Colon (tissue), 2 donors: ENCODE data around the gene YJEFN3.

ENCODE experiments used
- FAIRE-seq: peaks from 2 replicates; lab custom pipeline; 2012; peaks lifted over from hg19 to GRCh38; lab: Jason Lieb, UNC
- donor health status: control.
- donor health status: control.

Gene YJEFN3

GRCh38 chr19:19498255-19498991 lies 30.3 kb upstream of the YJEFN3 start:
- FAIRE-seq = no peak

DNA sequence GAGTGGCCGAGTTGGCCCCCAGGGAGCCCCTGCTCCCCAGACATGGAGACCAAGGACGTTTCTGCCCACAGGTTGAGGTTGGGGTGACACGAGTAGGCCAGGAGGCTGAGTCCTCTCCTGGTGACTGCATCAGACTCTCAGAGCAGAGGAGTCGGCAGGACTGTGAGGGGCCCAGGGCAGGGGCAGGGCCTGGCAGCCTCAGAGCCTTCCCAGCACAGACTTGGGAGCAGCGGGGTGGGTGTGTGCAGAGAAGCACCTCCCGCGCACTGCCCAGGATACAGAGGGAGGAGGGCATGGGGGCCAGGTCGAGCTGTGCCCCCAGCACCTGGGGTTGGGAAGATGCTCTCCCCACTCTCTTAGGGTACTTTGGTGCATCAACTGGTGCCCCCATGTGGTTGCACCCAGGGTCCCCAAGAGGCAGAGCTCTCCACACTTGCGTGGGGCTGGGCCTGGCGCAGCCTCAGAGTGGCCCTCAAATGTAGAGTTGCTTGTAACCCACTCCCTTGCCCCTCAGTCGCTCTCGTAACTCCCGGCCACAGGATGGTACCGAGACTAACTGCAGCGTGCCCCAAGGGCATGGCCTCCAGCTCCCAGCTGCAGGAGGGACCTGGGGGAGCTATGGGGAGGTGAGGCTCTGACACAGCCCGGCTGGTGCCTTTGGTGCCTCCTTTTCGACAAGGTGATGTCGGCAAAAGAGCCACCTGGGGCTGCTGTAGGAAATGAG lies 29.3 kb upstream of the YJEFN3 start:
- no peak for FAIRE-seq

GRCh38 chr19:19500975-19501644 lies 27.6 kb upstream of the YJEFN3 start:
- FAIRE-seq = no peak

DNA sequence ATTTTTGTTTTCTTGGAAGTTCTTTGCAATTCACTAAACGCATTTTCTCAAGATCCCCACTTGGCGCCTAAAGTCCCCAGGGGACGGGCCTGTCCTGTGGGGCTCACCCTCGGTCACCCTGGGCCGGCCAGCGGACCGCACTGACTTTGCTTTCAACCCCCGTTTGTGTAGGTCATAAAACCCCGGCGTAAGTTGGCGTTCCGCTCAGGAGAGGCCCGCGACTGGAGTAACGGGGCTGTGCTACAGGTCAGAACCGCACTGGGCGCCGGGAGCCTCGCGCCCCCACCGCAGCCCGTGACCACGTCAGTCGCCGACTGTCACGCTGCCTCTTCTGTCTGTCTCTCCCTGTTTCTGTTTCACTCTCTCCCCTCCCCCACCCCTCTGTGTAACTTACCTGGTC lies 26.9 kb upstream of the YJEFN3 start:
- no peak for FAIRE-seq

DNA sequence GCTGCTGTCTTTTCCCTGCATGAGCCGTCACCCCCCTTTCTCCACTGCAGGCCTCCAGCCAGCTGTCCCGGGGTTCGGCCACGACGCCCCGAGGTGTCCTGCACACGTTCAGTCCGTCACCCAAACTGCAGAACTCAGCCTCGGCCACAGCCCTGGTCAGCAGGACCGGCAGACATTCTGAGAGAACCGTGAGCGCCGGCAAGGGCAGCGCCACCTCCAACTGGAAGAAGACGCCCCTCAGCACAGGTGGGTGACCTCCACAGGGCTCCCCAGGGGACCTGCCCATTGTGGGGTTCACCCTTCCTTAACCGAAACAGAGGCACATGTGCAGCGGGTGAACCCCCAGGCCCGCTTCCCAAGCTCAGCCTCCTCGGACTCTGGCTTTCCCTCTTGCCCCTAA lies 26.4 kb upstream of the YJEFN3 start:
- no peak for FAIRE-seq

GRCh38 chr19:19502808-19503602 lies 25.7 kb upstream of the YJEFN3 start:
- no peak for FAIRE-seq

GRCh38 chr19:19504754-19505668 lies 23.7 kb upstream of the YJEFN3 start:
- no peak for FAIRE-seq

DNA sequence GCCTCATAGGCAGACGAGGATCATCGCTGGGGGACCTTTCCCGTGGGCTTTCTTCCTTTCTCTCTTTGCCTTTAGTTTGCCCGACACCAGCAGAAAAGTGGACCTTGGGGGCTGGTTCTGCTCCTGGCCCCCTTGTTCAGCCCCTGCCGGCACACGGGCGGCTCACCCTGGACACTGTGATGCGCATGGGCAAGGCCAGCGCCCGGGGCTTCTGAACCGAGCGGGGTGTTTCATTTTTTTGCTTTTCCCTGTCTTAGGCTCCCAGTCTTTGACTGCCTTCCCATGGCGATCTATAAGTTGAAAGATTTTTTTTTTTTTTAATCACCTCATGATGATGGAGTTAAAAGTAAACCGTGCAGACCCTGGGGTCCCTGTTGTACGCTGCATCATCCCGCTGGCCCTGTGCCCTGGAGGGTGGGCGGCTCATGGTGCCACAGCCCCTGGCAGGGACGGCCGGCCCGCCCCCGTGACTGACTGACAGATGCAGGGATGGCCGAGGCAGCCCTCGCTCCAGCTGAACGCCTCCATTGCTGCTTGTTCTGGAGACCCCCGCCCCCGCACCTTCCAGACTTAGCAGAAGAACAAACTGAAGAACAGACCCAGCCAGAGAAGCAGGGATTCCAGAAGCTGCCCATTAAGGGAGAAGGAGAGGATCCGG lies 22.9 kb upstream of the YJEFN3 start:
- FAIRE-seq = no peak

GRCh38 chr19:19506592-19506991 lies 22.1 kb upstream of the YJEFN3 start:
- no peak for FAIRE-seq

DNA sequence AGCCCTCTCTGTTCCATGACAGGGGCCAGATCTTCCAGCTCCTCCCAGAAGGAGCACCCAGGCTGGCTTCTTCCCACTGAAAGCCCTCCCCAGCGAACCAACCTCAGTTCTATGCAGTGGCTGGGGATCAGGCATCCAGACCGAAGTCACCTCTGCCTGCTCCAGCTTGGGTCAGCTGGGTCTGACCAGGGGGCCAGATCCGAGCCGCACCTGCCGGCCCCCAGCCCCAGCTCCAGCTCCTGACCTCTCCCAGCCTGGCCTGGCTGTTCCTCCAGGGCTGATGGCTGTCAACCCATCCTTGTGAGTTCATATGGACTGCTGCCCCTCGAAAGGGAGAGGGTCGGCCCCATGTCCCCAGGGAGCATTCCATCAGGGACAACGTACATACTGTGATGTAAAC lies 21.4 kb upstream of the YJEFN3 start:
- no peak for FAIRE-seq

GRCh38 chr19:19508217-19508616 lies 20.5 kb upstream of the YJEFN3 start:
- no peak for FAIRE-seq

- no peak for FAIRE-seq
These were observed 18.3 kb upstream of the YJEFN3 start for GRCh38 chr19:19510432-19510831.

GRCh38 chr19:19513682-19514081 lies 15.0 kb upstream of the YJEFN3 start:
- FAIRE-seq = no peak

DNA sequence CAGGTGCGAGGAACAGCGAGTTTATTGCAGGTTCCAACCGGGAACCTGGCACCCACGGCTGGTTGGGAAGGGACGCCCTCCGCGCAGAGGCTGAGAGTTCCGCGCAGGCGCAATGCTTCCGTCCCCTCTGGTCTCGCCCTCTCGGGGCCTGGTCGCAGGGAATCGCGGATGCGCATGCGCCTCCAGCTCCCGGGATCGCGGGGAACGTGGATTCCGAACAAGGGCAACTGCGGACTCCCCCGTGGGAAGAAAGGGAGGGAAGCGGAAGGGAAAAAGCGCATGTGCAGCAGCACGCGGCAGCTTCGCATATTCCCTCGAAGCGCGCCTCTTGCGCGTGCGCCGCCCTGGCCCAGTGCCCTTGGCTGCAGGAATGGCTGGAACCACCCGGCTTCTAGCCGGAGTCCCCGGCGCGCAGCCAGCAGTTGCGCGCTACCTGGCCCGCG lies 14.5 kb upstream of the YJEFN3 start:
- no peak for FAIRE-seq

DNA sequence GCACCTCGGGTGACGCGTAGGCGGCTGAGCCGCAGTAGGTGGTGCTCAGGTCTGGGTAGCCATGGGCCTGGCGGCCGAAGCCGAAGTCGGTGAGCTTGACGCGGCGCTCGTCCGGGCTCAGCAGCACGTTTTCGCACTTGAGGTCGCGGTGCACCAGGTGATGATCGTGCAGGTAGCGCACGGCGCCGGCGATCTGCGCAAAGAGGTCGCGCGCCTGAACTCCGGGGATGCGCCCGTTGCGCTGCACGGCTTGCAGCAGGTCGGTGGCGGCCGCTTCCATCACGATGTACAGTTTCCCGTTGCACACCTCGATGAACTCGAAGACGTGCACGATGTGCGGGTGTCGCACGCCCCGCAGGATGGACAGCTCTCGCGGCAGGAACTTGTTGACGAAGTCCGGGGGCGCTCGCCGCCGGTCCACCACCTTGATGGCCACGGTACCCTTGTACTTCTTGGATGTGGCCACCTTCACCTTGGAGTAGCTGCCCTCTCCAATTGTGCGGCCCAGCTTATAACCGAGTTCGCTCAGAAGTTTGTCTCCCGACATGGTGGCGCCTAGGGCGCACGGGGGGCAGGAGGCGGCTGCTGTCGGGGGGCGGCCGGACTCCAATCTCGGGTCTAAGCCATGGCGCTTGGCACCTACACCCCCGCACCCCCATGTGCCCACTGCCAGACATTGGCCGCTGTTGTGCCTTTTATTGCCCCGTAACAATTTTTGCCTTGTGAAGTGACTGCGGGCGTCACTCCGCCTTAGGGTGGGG lies 13.7 kb upstream of the YJEFN3 start, which contains the start of gene TSSK6:
Gene TSSK6 (minus strand): TSS at position 668 of the 761 bp plus-strand sequence. CDS start 121 bp downstream, at position 547.
- FAIRE-seq = no peak

DNA sequence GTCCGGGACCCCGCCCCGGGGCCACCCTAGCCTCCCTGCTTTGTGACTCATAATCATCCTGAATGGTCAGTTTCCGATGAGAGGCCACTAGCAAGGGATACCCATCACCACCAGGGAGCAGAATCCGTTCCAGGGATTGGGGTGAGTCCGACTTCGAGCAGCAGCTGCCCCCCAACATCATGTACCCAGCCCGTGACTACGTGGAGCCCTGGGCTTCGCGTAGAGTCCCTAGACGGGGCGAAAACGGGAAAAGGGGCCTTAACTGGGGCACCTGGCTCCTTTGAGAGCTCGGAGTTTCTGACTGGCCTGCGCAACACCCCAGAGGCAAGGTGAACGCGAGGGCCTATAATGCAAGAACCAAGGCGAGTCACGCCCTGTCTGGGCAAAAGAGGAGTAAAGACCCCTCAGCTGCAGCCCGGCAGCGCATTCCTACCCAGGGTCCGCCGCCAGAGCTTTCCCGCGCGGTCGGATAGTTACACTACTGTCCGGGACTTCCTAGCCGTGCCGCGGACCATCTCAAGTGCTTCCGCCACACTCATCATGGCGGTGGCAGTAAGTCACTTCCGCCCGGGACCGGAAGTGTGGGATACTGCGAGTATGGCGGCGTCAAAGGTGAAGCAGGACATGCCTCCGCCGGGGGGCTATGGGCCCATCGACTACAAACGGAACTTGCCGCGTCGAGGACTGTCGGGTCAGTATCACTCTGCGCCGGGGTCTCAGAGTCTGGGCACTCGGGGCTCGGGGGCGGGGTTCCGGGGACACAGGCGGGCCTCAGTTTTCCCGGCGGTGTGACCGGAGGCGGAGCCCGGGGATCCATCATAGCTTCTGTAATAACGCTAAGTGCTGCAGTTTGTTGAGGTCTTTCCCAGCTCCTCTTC lies 12.8 kb upstream of the YJEFN3 start, which contains the start of gene NDUFA13:
Gene NDUFA13 (plus strand): TSS at position 584 of the 878 bp plus-strand sequence. CDS start 14 bp downstream, at position 598.
- no peak for FAIRE-seq

DNA sequence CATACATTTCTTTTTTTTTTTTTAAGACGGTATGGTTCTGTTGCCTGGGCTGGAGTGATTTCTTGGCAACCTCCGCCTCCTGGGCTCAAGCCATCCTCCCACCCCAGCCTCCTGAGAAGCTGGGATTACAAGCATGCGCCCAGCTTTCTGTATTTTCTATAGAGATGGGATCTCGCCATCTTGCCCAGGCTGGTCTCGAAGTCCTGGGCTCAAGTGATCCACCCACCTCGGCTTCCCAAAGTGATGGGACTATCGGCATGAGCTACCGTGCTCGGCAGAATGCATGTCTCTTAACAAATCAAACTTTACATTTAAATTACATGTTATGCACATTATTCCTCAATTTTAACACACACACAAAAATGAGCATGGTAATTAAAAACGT lies 11.5 kb upstream of the YJEFN3 start:
- FAIRE-seq = no peak

GRCh38 chr19:19520989-19521388 lies 7.7 kb upstream of the YJEFN3 start:
- no peak for FAIRE-seq

GRCh38 chr19:19523177-19523576 lies 5.5 kb upstream of the YJEFN3 start:
- no peak for FAIRE-seq
